ENCODE results near the gene TSPY10.
"Not testable (repeated sequence)": the region's sequence is repeated elsewhere in the genome, so short reads cannot be mapped to it uniquely, and the experiment has no call there.

Gene TSPY10

GRCh38 chrY:9527580-9527979 is at the start of gene TSPY10:
Gene TSPY10, plus strand, starts transcription at chrY:9527880. Its CDS starts 46 bp downstream, at chrY:9527926.
- not testable (repeated sequence) for DNase-seq

GRCh38 chrY:9486967-9487366 is 40.7 kb upstream of the TSPY10 start, which contains the start of gene TSPY9:
Gene TSPY9, plus strand, starts transcription at chrY:9487267. Its CDS starts 46 bp downstream, at chrY:9487313.
- not testable (repeated sequence) for DNase-seq

GRCh38 chrY:9504396-9504795 is 23.3 kb upstream of the TSPY10 start:
- DNase-seq, result not testable (repeated sequence)

- DNase-seq, result not testable (repeated sequence)
Observed at GRCh38 chrY:9516287-9516686, 11.4 kb upstream of the TSPY10 start.
